Activated T-helper 1 cell treated with Interleukin-2 at 50 U/mL for 16 hours (primary cell): ENCODE measurements around the gene CCDC85A.

Experiments
- DNase-seq: peaks from one replicate; pipeline ENCODE4 v3.0.0-alpha.2; 2020; ENCODE audit warnings: low read depth

CCDC85A gene

GRCh38 chr2:56309626-56310170, 125.9 kb downstream of the CCDC85A start:
- DNase-seq: no peak

- DNase-seq: no peak
Observed at GRCh38 chr2:56313500-56313921, 129.7 kb downstream of the CCDC85A start.

GRCh38 chr2:56314371-56314770, 130.6 kb downstream of the CCDC85A start:
- no peak for DNase-seq

GRCh38 chr2:56314796-56315195, 131.0 kb downstream of the CCDC85A start:
- no peak for DNase-seq

- DNase-seq: no peak
Observed at GRCh38 chr2:56315376-56315775, 131.6 kb downstream of the CCDC85A start.

- no peak for DNase-seq
Observed at GRCh38 chr2:56316011-56316410, 132.2 kb downstream of the CCDC85A start.

- DNase-seq: no peak
Observed at GRCh38 chr2:56318147-56318546, 134.4 kb downstream of the CCDC85A start.

GRCh38 chr2:56325661-56326345, 142.0 kb downstream of the CCDC85A start:
- no peak for DNase-seq

- DNase-seq: no peak
Observed at GRCh38 chr2:56326346-56326741, 142.6 kb downstream of the CCDC85A start.

- no peak for DNase-seq
Observed at GRCh38 chr2:56331810-56332209, 148.0 kb downstream of the CCDC85A start.

GRCh38 chr2:56333812-56334485, 150.2 kb downstream of the CCDC85A start:
- no peak for DNase-seq

- no peak for DNase-seq
Observed at GRCh38 chr2:56334622-56335021, 150.8 kb downstream of the CCDC85A start.

- no peak for DNase-seq
Observed at GRCh38 chr2:56335101-56335500, 151.3 kb downstream of the CCDC85A start.

GRCh38 chr2:56337342-56337741, 153.6 kb downstream of the CCDC85A start:
- no peak for DNase-seq

- DNase-seq: no peak
Observed at GRCh38 chr2:56338232-56338631, 154.4 kb downstream of the CCDC85A start.

GRCh38 chr2:56344771-56345170, 161.0 kb downstream of the CCDC85A start:
- no peak for DNase-seq

- no peak for DNase-seq
Observed at GRCh38 chr2:56347881-56348280, 164.1 kb downstream of the CCDC85A start.

- DNase-seq: no peak
Observed at GRCh38 chr2:56348392-56349210, 164.8 kb downstream of the CCDC85A start.

- no peak for DNase-seq
Observed at GRCh38 chr2:56357655-56358295, 174.0 kb downstream of the CCDC85A start.

GRCh38 chr2:56361844-56362243, 178.1 kb downstream of the CCDC85A start:
- no peak for DNase-seq

- DNase-seq: no peak
Observed at GRCh38 chr2:56364902-56365301, 181.1 kb downstream of the CCDC85A start.

- DNase-seq: no peak
Observed at GRCh38 chr2:56369316-56369715, 185.5 kb downstream of the CCDC85A start.
